SJSA1 (cell line): ENCODE measurements around the gene AMN. TPM values are rescaled to one million over a fixed set of nuclear protein-coding genes. Genes with fewer than 3 reads are reported as not detected.
"Not testable (repeated sequence)": the region's sequence is repeated elsewhere in the genome, so short reads cannot be mapped to it uniquely, and the experiment has no call there.

Experiments
- DNase-seq, 2 experiments: peaks; one replicate each; pipeline ENCODE4 v3.0.0-alpha.2; 2015 to 2020; ENCODE audit warnings: low spot score in 2 of 2, low read depth in 1 of 2
- H3K27ac ChIP-seq: fragments of 250-450 bp; sonication (Bioruptor Pico); 2 replicates; pipeline ENCODE4 v1.5.1; 2020; ENCODE audit warnings: mild to moderate bottlenecking, moderate library complexity
- H3K27me3 ChIP-seq: fragments of 250-450 bp; sonication (Bioruptor Pico); replicated peaks from 2 replicates; pipeline ENCODE4 v1.5.1; 2020; ENCODE audit warnings: mild to moderate bottlenecking, moderate library complexity
- H3K36me3 ChIP-seq: fragments of 250-450 bp; sonication (Bioruptor Pico); 2 replicates; pipeline ENCODE4 v1.5.1; 2020; ENCODE audit warnings: mild to moderate bottlenecking
- H3K4me1 ChIP-seq: fragments of 250-450 bp; sonication (Bioruptor Pico); replicated peaks from 2 replicates; pipeline ENCODE4 v1.6.1; 2021; ENCODE audit warnings: mild to moderate bottlenecking
- H3K4me3 ChIP-seq: fragments of 250-450 bp; sonication (Bioruptor Pico); 2 replicates; pipeline ENCODE4 v1.5.1; 2020; ENCODE audit warnings: mild to moderate bottlenecking
- H3K9me3 ChIP-seq: fragments of 250-450 bp; sonication (Bioruptor Pico); replicated peaks from 2 replicates; pipeline ENCODE4 v1.5.1; 2020; ENCODE audit warnings: mild to moderate bottlenecking
- total RNA-seq: library from RNA; depleted of rRNA; stranded (reverse); fragments of >200 nt; shearing (Covaris generic); gene quantifications from 2 replicates; pipeline ENCODE4 v1.2.3, GENCODE V29; 2014

AMN gene
- total RNA-seq, 1 experiment from 2014 or later: not detected

DNA sequence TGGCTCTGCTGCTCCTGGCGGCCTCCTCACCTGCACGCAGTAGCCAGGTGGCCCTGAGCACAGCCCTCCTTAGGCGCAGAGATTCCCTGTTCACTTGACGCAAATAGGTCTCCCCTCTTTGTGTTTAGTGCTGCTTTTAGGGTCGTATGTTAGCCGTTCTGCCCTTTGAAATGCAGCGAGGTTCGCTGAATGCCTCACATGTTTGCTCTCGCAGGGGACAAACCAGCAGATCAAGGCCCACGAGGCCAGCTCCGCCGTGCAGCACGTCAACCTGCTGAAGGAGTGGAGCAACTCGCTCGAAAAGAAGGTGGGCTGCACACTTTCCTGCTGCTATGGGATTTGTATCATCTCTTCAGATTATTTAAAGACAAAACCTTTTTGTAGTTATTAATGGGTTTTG, 31.4 kb upstream of the AMN start:
- H3K27me3 ChIP-seq: no peaks in the 10 kb centered on the region
- no peak for DNase-seq
- peaks cover 21% of the 10 kb centered on the region for H3K4me1 ChIP-seq
- no peaks in the 10 kb centered on the region for H3K9me3 ChIP-seq
- no peak overlapping the region for H3K27ac ChIP-seq
- no peak overlapping the region for H3K4me3 ChIP-seq
- H3K36me3 ChIP-seq: peaks cover 50% of the 10 kb centered on the region

DNA sequence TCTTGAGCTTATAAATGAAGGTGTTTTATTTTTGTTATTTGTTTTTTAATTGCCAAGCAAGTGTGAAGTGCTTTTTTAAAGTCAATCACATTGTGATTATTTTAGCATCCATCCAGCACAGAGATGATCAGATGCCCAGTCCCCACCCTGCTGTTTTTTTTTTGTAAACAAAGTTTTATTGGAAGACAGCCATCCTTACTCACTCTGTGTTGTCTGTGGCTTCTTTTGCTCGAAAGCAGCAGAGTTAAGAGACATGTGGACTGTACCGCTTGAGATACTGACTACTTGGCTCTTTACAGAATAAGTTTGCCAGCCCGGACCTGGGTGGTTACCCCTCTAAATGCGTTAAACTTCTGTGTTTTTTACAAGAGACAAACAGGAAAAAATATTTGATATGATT, 30.9 kb upstream of the AMN start:
- DNase-seq: peak in 1 of 2 experiments; percentile 47
- Histone ChIP-seq H3K27me3 (no peaks in the 10 kb centered on the region), H3K4me3 (no peak overlapping the region), H3K4me1 (peaks cover 21% of the 10 kb centered on the region), H3K27ac (no peak overlapping the region), H3K36me3 (peaks cover 47% of the 10 kb centered on the region), H3K9me3 (no peaks in the 10 kb centered on the region)

DNA sequence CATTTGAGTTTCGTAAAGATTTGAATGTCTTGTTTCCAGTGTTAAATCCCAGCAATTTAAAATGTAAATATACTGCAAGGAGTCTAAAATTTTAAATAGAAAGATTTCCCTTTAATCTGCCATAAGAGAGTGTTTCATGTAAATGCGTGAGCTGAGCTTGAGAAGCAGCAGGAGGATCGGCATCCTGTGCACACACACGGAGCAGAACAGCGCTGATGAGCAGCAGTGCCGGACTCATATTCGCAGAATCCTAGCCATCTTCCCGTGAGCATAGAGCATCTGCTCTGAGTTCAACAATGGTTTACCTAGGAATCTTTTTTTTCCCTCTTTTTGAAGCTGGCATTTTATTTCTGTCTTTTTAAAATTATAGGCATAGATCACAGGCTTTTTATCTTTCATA, 29.8 kb upstream of the AMN start:
- peaks cover 21% of the 10 kb centered on the region for H3K4me1 ChIP-seq
- peaks cover 50% of the 10 kb centered on the region for H3K36me3 ChIP-seq
- no peak for DNase-seq
- H3K27ac ChIP-seq: peak overlapping the region; percentile 29; the same call in 1 of the 2 replicates
- H3K9me3 ChIP-seq: no peaks in the 10 kb centered on the region
- H3K4me3 ChIP-seq: no peak overlapping the region
- no peaks in the 10 kb centered on the region for H3K27me3 ChIP-seq

DNA sequence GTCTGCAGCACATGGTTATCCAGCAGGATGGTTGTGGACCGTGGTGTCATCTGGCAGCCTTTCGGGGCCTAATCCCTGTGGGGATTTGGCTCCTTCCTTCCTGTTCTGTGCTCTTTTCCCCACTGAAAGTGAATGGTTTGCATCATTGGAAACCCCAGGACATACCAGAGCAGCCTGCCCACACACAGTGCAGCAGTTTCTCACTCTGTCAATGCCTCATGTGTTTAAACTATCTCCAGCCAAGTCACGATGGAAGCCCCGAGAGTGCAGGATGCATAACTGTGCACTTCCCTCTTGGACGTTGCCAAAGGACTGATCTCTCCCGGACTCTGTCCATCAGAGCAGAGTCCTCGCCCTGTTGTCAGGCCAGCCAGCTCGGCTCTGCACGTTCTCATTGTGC, 29.0 kb upstream of the AMN start:
- peaks cover 50% of the 10 kb centered on the region for H3K36me3 ChIP-seq
- no peaks in the 10 kb centered on the region for H3K9me3 ChIP-seq
- no peak overlapping the region for H3K4me3 ChIP-seq
- peaks cover 21% of the 10 kb centered on the region for H3K4me1 ChIP-seq
- peak overlapping the region; percentile 30 for H3K27ac ChIP-seq
- H3K27me3 ChIP-seq: no peaks in the 10 kb centered on the region
- peak; percentile 80 to 82 for DNase-seq

DNA sequence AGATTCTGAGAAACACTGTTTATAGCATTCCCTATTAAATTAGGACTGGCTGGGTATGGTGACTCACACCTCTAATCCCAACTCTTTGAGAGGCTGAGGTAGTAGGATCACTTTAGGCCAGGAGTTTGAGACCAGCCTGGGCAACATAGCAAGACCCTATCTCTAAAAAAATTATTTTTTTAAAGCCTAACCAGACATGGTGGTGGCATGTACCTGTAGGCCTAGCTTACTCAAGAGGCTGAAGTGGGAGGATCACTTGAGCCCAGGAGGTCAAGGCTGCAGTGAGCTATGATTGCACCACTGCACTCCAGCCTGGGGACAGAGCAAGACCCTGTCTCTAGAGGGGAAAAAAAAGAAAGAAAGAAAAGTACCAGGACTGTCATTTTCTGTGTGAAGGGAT, 25.7 kb upstream of the AMN start:
- H3K9me3 ChIP-seq, H3K27ac ChIP-seq, DNase-seq, H3K27me3 ChIP-seq, H3K4me3 ChIP-seq: not testable (repeated sequence)
- peaks cover 21% of the 10 kb centered on the region for H3K4me1 ChIP-seq
- H3K36me3 ChIP-seq: peaks cover 44% of the 10 kb centered on the region

DNA sequence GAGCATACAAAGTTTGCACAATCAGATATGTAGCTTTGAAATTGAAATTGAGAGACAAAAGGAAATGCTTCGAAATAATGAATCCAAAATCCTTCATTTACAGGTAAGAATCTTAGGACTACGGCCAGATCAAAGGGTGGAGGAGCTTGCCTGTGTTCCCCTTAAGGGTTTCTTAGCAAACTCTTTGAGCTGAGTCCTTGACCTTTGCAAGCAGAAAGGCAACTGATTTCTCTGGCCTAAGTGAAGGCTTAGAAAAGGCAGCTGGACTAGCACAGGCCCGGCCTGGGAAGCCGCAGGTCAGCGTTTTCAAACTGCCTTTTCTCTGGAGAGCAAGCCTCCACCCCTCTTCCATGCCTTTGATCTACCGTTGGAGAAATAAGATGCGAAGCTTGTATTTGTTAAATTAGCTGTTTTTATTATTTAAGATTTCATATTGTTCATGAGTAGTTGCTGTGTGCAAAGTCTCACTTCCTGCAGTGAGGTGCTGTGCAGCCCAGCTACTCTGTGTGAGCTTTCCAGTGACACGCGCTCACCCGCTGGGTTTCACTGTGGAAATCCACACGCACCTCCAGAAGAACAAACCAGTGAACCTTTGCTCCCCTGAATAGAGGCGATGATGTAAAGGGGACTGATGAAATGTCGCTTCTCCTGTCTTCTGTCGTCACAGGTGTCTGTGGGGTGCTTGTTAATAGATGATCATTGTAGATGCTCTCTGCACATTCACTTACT, 25.0 kb upstream of the AMN start:
- Histone ChIP-seq H3K27ac (no peak overlapping the region), H3K27me3 (no peaks in the 10 kb centered on the region)

DNA sequence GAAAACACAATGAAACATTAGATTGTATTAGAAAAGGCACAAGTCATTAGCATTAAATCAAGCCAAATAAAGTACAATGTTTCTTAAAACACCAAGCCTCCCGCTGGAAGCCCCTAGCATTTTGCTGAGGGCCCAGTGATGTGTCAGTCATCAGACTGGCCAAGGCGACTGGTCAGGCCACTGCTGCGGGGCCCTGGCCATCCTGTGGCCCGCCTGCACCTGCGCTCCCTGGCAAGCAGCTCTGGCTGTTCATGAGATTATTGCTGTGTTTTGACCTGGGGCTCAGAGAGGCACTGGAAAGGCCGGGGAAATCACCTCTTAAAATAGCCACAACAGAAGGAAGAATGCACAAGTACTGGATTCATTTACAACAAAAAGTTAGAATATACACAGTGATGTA, 24.2 kb upstream of the AMN start:
- Histone ChIP-seq H3K4me3 (no peak overlapping the region), H3K9me3 (no peaks in the 10 kb centered on the region), H3K36me3 (peaks cover 45% of the 10 kb centered on the region), H3K4me1 (peaks cover 8% of the 10 kb centered on the region), H3K27ac (no peak overlapping the region), H3K27me3 (no peaks in the 10 kb centered on the region)
- DNase-seq: no peak

More for the DNA sequence above, 25.0 kb upstream of the AMN start:
- H3K4me3 ChIP-seq: no peak overlapping the region
- DNase-seq: no peak
- peaks cover 43% of the 10 kb centered on the region for H3K36me3 ChIP-seq
- H3K9me3 ChIP-seq: no peaks in the 10 kb centered on the region
- peaks cover 17% of the 10 kb centered on the region for H3K4me1 ChIP-seq

DNA sequence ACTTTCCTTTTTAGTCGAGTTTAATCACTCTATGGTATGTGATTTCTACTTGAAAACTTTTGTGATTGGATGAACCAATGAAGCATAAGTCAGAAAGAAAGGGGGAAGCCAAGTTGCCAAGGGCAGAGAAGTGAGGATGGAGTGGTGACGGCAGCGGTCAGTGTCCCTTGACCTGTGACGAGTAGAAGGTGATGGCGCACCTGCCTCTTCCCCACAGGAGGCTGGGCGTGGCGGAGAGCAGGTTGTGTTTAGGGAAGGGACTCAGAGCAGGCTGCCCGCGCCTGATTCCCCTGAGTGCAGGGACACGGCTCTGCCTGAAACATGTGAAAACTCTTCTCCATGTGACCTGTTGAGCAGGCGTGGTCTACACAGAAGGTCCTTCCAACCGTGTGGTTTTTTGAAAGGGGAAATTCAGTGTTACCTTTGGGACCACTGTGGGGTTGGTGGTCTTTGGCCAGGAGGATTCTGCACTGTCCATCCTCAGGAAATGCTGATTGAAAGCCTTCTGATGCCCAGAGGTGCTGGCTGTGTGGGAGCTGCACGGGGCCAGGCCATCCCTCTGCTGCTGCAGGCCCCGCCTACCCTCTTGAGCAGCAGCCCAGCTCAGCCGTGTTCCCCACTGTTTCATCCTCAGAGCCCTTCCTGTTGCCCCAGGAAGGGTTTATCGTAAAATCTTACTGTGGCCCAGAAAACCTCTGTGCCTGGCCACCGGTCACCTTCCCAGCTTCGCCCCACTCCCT, 23.5 kb upstream of the AMN start:
- no peak overlapping the region for H3K4me3 ChIP-seq
- peaks cover 2% of the 10 kb centered on the region for H3K4me1 ChIP-seq
- H3K9me3 ChIP-seq: no peaks in the 10 kb centered on the region
- H3K27me3 ChIP-seq: no peaks in the 10 kb centered on the region
- peaks cover 51% of the 10 kb centered on the region for H3K36me3 ChIP-seq
- no peak overlapping the region for H3K27ac ChIP-seq
- DNase-seq: no peak

DNA sequence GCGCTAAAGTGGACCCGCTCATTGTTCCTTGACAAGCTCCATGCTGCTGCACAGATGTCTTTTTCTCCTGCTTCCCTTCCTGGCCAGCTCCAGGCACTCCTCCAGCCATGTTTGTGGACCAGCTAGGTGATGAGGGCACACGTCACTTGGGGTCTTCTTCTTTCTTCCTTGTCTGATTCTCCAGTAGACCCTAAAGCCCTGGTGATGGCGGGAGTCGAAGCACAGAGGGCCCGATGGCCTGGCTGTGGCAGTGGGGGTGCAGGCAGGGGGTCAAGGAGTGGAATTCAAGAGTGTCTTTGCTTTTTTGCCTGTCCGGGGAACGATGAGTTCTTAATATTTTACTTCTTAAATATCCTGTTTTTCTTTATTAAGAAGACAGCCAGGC, 23.0 kb upstream of the AMN start:
- DNase-seq: no peak
- H3K4me1 ChIP-seq: no peaks in the 10 kb centered on the region
- H3K36me3 ChIP-seq: peaks cover 54% of the 10 kb centered on the region
- H3K4me3 ChIP-seq: no peak overlapping the region
- H3K9me3 ChIP-seq: no peaks in the 10 kb centered on the region
- H3K27ac ChIP-seq: no peak overlapping the region
- no peaks in the 10 kb centered on the region for H3K27me3 ChIP-seq

DNA sequence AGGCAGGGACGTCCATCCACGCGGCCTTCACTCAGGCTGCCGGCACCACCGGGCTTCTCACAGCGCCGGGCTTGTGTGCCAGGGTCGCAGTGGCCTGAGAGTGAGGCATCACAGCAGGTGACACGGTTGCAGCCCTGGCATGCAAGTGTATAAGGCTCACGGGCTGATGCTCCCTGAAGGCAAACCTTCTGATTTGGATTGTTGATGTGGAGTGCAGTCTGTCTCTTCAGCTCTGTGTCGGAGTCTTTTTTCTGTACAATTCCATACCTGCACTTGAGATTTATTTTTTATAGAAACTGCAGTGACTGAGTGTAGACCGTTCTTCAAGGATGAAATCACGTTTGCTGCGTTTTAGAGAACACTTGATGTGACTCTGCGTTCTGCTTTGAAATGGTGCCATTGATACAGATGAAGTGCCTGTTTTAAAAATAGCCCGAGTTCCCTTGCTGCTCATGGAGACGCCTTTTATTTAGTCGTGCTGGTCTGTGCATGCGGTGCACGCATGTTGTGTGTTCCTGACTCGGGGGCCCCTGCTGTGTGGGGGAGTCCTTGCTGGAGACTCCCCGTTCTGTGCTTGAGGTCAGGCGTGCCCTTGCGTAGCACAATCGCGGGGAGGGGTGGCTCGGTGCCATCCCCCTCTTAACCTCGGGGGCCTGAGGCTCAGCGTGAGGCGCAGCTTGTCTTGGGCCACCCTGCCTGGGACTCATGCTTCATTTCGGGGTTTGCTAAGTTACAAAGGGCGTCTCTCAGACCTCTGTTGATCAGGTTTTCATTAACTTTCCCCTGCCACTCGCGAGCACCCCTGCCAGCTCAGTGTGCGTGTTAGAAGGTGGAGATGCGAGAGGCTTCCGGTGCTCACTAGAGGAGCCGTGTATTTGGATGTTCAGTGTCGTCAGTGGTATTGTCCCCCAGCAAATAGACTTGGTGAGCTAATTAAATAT, 21.6 kb upstream of the AMN start:
- no peak for DNase-seq
- Histone ChIP-seq H3K36me3 (peaks cover 49% of the 10 kb centered on the region), H3K4me3 (no peak overlapping the region), H3K27me3 (no peaks in the 10 kb centered on the region), H3K9me3 (no peaks in the 10 kb centered on the region), H3K27ac (no peak overlapping the region), H3K4me1 (no peaks in the 10 kb centered on the region)

DNA sequence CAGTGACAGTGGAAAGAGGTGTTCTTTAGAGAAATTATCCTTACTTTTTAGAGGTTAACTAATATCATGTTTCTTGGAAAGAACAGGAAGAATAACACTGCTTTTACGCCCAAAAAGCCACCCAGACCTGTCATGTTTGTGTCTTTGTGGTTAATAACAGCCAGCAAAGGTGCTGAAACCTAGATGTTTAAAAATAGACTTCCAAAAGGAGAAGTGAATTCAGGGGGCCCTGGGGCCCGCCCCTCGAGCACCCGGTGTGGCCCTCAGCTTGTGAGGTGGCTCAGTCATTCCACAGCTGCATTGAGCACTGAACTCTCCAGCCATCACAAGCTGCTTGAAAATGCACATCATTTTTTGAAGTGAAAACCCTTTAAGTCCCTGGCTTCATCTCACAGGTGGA, 20.8 kb upstream of the AMN start:
- Histone ChIP-seq H3K4me1 (no peaks in the 10 kb centered on the region), H3K27ac (no peak overlapping the region), H3K4me3 (no peak overlapping the region), H3K9me3 (no peaks in the 10 kb centered on the region), H3K36me3 (peaks cover 45% of the 10 kb centered on the region), H3K27me3 (no peaks in the 10 kb centered on the region)
- DNase-seq: no peak

DNA sequence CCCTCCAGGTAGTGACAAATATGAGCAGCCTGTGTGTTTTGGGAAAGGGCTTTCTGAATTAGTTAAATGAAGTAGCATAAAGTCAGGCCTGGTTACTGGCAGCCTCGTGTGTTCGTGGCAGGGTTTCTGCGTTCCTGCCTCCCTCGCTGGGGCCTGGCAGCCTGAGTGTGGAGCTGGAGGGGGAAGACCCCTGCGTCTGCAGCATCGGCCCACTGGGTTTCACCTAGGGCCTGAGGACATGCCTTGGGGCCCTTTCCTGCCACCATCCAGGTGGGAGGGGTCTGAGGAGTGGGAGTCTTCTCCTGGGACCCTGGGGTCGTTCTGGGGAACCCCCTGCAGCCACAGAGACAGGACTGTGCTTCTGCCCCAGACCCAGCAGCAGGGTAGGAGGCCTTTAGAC, 20.4 kb upstream of the AMN start:
- no peak overlapping the region for H3K27ac ChIP-seq
- no peak for DNase-seq
- H3K4me3 ChIP-seq: no peak overlapping the region
- peaks cover 48% of the 10 kb centered on the region for H3K36me3 ChIP-seq
- no peaks in the 10 kb centered on the region for H3K4me1 ChIP-seq
- H3K27me3 ChIP-seq: no peaks in the 10 kb centered on the region
- no peaks in the 10 kb centered on the region for H3K9me3 ChIP-seq

DNA sequence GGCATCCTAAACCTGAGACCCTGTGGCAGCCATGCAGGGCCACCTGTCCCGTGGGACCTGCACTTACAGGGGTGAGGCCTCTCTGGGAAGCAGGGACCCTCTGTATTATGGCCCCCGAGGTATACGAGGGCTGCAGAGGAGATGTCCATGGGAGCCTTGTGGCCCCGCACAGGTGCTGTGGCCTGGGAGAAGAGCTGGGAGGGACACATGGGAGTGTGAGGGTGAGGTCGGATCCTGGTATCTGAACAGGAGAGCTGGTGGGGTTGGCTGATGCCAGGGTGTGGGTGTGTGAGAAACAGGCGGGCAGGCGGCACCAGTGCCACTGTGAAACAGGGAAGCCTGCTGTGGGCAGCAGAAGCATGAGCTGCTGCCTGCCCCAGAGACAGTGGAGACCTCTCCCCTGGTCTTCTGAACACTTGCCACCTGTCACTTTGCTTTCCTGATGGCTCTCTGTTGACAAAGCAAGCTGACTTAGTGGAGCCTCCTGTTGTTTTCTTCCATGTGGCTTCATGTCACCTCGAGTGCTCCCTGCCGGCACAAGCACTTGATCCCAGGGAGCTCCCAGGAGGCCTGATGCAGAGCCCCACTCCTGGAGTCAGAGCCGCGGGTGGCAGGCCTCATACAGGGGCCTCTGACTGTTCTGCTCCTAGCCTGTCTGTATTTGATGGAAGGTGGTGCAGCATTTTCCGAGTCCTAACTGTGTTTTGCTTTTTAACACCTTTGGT, 19.8 kb upstream of the AMN start:
- no peaks in the 10 kb centered on the region for H3K4me1 ChIP-seq
- H3K9me3 ChIP-seq: no peaks in the 10 kb centered on the region
- no peak overlapping the region for H3K27ac ChIP-seq
- no peak overlapping the region for H3K4me3 ChIP-seq
- H3K36me3 ChIP-seq: peaks cover 46% of the 10 kb centered on the region
- H3K27me3 ChIP-seq: no peaks in the 10 kb centered on the region
- no peak for DNase-seq
